Ishikawa (cell line): Measurements from ENCODE around the gene MATN3.

Source experiments
- CREB1 ChIP-seq: IDR thresholded peaks from 2 replicates; pipeline ENCODE4 v1.6.1; 2012; ENCODE audit warnings: low read depth
- FOXM1 ChIP-seq: IDR thresholded peaks from 2 replicates; pipeline ENCODE4 v1.6.1; 2012; ENCODE audit warnings: low read depth, borderline replicate concordance
- RAD21 ChIP-seq: IDR thresholded peaks from 2 replicates; pipeline ENCODE4 v1.6.1; 2012; ENCODE audit warnings: low read depth
- TAF1 ChIP-seq: IDR thresholded peaks from 2 replicates; pipeline ENCODE4 v1.6.1; 2012; ENCODE audit warnings: low read depth, mild to moderate bottlenecking
- TCF12 ChIP-seq: IDR thresholded peaks from 2 replicates; pipeline ENCODE4 v1.6.1; 2012; ENCODE audit warnings: low read depth
- YY1 ChIP-seq: IDR thresholded peaks from 2 replicates; pipeline ENCODE4 v1.6.1; 2012; ENCODE audit warnings: low read depth
- TF ChIP-seq, protein P1 (sequence below): IDR thresholded peaks from 2 replicates; pipeline ENCODE4 v1.6.1; 2012

DNA sequence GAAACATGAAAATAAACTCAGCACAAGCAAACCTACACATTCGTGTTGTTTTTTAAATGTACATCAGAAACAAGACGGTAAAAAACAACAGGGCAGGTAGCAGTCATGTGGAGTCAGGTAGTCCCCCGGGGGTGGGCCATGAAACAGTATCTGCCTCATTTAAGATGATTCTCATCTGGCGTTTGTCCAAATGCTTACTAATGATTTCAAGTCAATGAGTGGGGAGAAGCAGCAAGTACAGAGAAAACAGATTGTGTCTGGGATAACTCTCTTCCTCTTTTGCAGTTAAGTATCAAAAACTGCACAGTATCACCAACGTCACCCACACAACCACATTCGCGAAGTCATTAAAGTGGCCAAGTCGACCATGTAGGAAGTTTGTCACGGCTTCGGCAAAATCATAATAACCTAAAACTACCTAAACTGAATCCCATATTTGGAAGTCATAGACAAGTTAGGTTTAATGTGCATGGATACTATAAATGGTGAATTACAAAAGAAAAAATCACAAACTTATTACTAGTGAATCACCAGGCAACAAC is 37.7 kb upstream of the MATN3 start:
- TF ChIP-seq RAD21 = no peak
- no peak for TF ChIP-seq FOXM1
- no peak for TF ChIP-seq TAF1
- no peak for TF ChIP-seq YY1
- TF ChIP-seq, protein P1, sequence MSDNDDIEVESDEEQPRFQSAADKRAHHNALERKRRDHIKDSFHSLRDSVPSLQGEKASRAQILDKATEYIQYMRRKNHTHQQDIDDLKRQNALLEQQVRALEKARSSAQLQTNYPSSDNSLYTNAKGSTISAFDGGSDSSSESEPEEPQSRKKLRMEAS = no peak
- TF ChIP-seq CREB1 = no peak
- TF ChIP-seq TCF12 = no peak
